ENCODE results near the gene TMED8. TPM values are rescaled to one million over a fixed set of nuclear protein-coding genes. Genes with fewer than 3 reads are reported as not detected.

Gene TMED8
- total and polyA plus RNA-seq, 2 donors from 2014 or later, result 6.7 to 17.1 TPM

GRCh38 chr14:77286576-77286975 is 90.3 kb downstream of the TMED8 start:
- no peak overlapping the region for H3K4me3 ChIP-seq (ENCODE audit: low read length in 3 of 3)
- H3K27ac ChIP-seq (ENCODE audit: low read depth in 2 of 2, low read length in 2 of 2), result no peak overlapping the region
- no peak overlapping the region for H3K9ac ChIP-seq (ENCODE audit: low read length in 3 of 3)
- H3K36me3 ChIP-seq (ENCODE audit: control insufficient read depth in 2 of 3, insufficient read depth in 3 of 3, low read length in 3 of 3), result peaks cover 0 to 40% (median 31%) of the 10 kb centered on the region in 3 donors
- DNase-seq, result no peak
- no peaks in the 10 kb centered on the region for H3K4me1 ChIP-seq (ENCODE audit: control insufficient read depth in 2 of 3, insufficient read depth in 2 of 3, low read depth in 1 of 3, low read length in 3 of 3)
- FAIRE-seq, result no peak
- H3K9me3 ChIP-seq (ENCODE audit: control insufficient read depth in 2 of 3, insufficient read depth in 1 of 3, low read length in 3 of 3), result no peaks in the 10 kb centered on the region
- intact Hi-C loops (cut with DNase I), result no loop called here
- TF ChIP-seq CTCF (IDR thresholded peaks at IDR 0.05; ENCODE audit: borderline replicate concordance, extremely low read depth, insufficient read depth), result no peak
- H3K27me3 ChIP-seq (ENCODE audit: control insufficient read depth, insufficient read depth, low read length), result no peaks in the 10 kb centered on the region

Other genes with a start within 250 kb of the TMED8 start
- not detected for gene ZDHHC22, start 235.3 kb downstream of the TMED8 start, total RNA-seq
- gene ZDHHC22, start 235.3 kb downstream of the TMED8 start, polyA plus RNA-seq (ENCODE audit: insufficient read depth, low read depth, low replicate concordance), result not detected
- gene TMEM63C, start 195.3 kb downstream of the TMED8 start, total RNA-seq, result 1.9 TPM
- 0.84 TPM for gene TMEM63C, start 195.3 kb downstream of the TMED8 start, polyA plus RNA-seq (ENCODE audit: insufficient read depth, low read depth, low replicate concordance)
- not detected for gene NGB, start 105.9 kb downstream of the TMED8 start, total RNA-seq
- not detected for gene NGB, start 105.9 kb downstream of the TMED8 start, polyA plus RNA-seq (ENCODE audit: insufficient read depth, low read depth, low replicate concordance)
- gene POMT2, start 56.2 kb downstream of the TMED8 start, total RNA-seq, result 34.7 TPM
- 18.2 TPM for gene POMT2, start 56.2 kb downstream of the TMED8 start, polyA plus RNA-seq (ENCODE audit: insufficient read depth, low read depth, low replicate concordance)
- 17.0 TPM for gene GSTZ1, start 56.1 kb downstream of the TMED8 start, total RNA-seq
- gene GSTZ1, start 56.1 kb downstream of the TMED8 start, polyA plus RNA-seq (ENCODE audit: insufficient read depth, low read depth, low replicate concordance), result 64.7 TPM
- gene SAMD15, start 285 bp upstream of the TMED8 start, total RNA-seq, result 6.2 TPM
- 1.8 TPM for gene SAMD15, start 285 bp upstream of the TMED8 start, polyA plus RNA-seq (ENCODE audit: insufficient read depth, low read depth, low replicate concordance)
- gene NOXRED1, start 46.4 kb upstream of the TMED8 start, total RNA-seq, result 0.57 TPM
- gene NOXRED1, start 46.4 kb upstream of the TMED8 start, polyA plus RNA-seq (ENCODE audit: insufficient read depth, low read depth, low replicate concordance), result 0.28 TPM
- gene VIPAS39, start 80.5 kb upstream of the TMED8 start, total RNA-seq, result 16.6 TPM
- 14.1 TPM for gene VIPAS39, start 80.5 kb upstream of the TMED8 start, polyA plus RNA-seq (ENCODE audit: insufficient read depth, low read depth, low replicate concordance)
- gene AHSA1, start 81.0 kb upstream of the TMED8 start, total RNA-seq, result 92.0 TPM
- gene AHSA1, start 81.0 kb upstream of the TMED8 start, polyA plus RNA-seq (ENCODE audit: insufficient read depth, low read depth, low replicate concordance), result 149 TPM
- gene ISM2, start 121.7 kb upstream of the TMED8 start, total RNA-seq, result 0.57 TPM
- gene ISM2, start 121.7 kb upstream of the TMED8 start, polyA plus RNA-seq (ENCODE audit: insufficient read depth, low read depth, low replicate concordance), result 0.80 TPM
- 66.1 TPM for gene SPTLC2, start 239.5 kb upstream of the TMED8 start, total RNA-seq
- gene SPTLC2, start 239.5 kb upstream of the TMED8 start, polyA plus RNA-seq (ENCODE audit: insufficient read depth, low read depth, low replicate concordance), result 17.0 TPM